Measurements from ENCODE around the gene EXD2.
"Not testable (repeated sequence)": the region's sequence is repeated elsewhere in the genome, so short reads cannot be mapped to it uniquely, and the experiment has no call there.

Gene EXD2

GRCh38 chr14:69252851-69253250, 61.6 kb downstream of the EXD2 start:
- DNase-seq (ENCODE audit: low read depth): no peak

DNA sequence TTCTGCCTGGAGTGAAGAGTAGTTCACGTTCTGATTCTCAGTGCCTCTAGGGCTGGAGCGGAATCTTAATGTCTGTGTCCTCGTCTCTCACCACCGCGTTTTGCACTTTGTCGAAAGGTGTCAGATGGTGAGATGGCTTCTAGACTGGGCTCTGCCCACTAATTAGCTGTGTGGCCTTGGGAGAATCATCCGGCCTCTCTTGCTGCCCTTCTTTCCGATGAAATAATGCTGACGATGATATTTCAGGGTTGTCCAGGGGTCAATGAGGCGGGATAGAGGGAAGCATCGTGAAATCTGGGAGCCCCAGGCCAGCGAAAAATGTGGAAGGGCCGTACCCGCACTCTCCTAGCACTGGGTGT, 67.8 kb downstream of the EXD2 start:
- no peak for DNase-seq (ENCODE audit: low read depth)

DNA sequence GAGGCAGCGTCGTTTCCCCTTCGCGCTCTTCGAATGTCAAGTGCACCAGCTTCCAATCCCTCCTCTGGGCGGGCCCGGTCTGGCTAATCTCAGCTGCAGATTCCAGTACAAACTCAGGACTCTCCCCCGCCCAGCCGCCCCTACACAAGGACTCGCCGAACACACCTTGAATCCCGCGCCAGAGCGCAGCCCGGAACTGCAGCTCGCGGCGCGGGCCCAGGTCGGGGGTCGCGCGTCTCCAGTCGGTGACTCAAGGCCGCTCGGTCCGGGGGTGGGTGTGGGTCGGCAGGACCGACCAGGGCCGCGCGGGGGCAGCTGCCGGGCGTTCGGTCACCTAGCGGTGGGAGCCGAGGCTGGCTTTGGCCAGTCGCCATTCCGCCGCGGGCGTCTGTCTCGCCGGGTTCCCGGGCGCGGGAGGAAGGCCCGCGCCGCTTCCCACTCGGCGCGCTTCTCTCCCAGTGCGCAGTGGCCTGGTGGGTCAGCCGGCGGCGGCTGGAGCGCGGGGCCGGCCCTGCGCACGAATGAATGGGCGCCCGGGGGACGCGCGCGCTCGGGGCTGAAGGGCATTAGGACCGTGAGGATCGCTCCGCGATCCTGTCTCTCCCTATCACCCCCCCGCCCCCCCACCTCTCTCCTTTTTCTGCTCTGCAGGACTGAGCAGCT, 68.4 kb downstream of the EXD2 start, which contains the start of gene GALNT16:
Gene GALNT16 (plus strand): TSS at position 632 of the 663 bp plus-strand sequence. CDS start 133 bp downstream, outside the sequence.
- DNase-seq (ENCODE audit: low read depth): no peak

DNA sequence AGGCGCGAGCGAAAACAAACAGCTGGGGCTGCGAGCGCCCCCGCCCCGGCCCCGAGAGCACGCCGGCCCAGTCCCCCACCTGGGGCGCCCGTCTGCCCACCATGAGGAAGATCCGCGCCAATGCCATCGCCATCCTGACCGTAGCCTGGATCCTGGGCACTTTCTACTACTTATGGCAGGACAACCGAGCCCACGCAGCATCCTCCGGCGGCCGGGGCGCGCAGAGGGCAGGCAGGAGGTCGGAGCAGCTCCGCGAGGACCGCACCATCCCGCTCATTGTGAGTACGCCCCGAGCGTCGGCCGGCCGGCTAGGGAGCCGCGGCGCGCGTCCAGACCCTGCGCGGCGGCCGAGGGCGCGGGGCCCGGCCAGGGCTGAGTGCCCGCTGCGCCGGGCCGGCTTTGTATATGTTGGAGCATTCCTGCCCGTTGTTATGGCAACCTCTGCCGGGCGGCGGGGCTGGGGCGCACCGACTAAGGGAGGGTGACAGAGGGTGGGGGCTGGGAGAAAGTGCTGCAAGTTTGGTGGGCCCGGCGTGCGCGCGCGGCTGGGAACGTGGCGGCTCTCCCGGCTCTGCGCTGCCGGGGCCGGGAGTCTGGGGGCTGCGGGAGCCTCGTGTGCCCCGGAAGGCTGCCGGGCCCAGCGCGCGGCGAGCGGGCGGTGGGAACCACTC, 69.0 kb downstream of the EXD2 start:
- no peak for DNase-seq (ENCODE audit: low read depth)

- no peak for DNase-seq (ENCODE audit: low read depth)
Observed at GRCh38 chr14:69260861-69261564, 69.7 kb downstream of the EXD2 start.

DNA sequence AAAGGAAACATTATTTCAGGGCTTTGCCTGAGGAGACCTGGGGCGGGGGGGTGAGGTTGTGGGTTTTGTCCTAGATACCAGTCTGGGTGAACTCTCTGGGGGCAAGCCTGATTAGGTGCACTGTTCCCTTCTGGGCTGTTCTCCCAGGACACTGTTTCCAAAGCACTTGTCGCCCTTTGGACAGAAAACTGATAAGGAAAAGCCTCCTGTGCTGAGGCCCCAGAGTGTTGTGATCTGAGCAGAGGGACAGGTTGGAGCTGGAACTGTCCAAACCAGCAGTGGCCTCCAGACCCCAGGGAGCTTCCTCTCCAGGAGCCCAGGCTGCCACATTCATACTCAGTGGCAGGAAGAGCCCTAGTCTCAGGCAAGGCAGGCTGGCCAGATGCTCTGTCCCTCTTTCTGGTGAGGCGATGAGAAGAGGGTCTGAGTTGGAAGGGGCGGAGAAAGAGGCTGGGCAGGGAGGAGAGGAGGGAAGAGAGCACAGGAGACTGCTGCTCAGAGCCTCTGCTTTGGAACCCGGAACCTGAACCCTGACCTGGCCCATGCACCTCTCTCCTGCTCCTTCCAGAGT, 70.5 kb downstream of the EXD2 start:
- no peak for DNase-seq (ENCODE audit: low read depth)

DNA sequence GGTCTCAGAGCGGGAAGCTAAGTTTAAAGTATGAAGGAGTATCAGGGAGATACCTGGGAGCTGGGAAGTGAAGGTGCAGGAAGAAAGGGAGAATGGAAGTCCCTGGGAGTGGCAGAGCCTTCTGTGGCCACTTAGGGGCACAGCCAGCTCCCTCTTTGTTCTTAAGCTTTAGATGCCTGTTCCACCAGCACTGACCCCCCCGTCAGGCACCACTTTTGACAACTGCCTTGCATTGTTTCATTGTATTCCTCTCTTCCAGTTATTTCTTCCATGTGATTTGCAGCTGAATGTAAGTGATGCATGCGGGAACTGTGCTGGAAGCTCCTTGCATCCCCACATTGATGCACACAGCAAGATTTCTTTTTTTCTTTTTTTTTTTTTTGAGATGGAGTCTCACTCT, 71.2 kb downstream of the EXD2 start:
- no peak for DNase-seq (ENCODE audit: low read depth)

GRCh38 chr14:69263364-69263763, 72.1 kb downstream of the EXD2 start:
- no peak for DNase-seq (ENCODE audit: low read depth)

DNA sequence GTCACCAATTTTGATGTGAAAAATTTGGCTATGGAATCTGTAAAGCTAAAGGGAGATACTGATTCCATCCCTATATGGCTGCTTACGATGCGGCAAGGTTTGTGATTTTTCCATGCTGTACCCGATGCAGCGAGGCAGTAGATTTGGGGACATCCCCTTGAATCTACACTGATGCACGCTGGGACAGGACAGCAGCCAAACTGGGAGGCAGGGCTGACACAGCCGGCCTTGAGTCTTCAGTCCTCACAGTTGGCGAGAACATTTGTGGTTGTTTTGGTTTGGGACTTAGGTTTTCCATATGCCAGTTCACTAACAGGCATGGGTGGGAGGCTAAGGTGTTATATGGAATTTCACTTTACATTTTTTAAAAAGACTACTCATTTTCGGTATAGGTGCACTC, 72.5 kb downstream of the EXD2 start:
- no peak for DNase-seq (ENCODE audit: low read depth)

DNA sequence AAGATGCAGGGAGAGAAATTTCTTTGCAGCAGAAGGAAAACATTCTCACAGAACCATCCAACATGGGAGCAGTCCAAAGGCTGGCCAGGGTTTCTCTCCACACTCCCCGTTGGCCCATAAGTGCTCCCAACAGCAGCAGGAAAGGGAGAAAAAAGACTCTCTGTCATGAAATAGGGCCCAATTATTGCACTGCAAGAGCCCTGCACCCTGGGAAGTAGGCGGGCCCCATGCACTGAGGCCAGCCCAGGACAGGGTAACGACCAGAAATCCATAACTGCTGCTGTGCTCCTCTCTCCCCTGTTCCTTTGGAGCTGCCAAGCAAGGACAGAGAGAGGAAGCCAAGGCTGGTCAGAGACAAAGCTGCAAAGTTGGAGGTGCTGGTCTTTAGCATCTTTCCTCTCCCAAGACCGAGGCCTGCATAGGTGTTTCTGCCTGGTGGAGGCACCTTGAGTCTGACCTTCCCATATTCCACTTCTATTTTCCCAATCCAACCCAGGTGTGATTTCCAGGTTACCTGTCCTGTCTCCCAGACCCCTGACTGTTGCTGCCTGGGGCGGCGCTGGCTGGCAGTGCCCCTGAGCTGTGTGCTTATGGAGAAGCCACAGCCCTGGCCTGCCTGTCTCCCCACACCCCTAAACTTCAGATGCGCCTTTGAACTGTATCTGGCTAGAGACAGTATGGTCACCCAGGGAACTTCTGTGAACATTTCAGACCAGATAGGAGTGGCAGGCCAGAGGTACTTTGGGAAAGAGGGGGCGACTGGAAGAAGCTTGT, 75.5 kb downstream of the EXD2 start:
- no peak for DNase-seq (ENCODE audit: low read depth)

DNA sequence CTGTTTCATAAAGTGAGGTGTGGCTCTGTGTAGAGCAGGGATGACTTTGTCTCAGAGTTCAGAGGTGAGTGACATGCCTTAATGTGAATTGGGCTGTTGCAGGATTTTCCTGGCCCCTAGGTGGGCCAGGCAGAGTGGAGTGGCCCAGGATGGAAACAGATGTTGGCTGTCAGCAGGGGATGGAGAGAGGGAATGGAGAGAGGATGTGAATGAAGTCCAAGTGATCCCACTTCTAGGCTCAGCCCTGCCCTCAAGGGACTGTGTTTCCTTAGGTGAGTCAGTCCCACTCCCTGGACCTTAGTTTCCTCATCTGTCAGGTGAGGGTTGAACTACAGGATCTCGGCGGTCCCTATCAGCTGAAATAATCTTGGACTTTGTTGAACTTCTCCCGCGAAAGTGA, 76.2 kb downstream of the EXD2 start:
- no peak for DNase-seq (ENCODE audit: low read depth)

GRCh38 chr14:69268223-69268622, 76.9 kb downstream of the EXD2 start:
- no peak for DNase-seq (ENCODE audit: low read depth)

- DNase-seq (ENCODE audit: low read depth): no peak
Observed at GRCh38 chr14:69268763-69269162, 77.5 kb downstream of the EXD2 start.

DNA sequence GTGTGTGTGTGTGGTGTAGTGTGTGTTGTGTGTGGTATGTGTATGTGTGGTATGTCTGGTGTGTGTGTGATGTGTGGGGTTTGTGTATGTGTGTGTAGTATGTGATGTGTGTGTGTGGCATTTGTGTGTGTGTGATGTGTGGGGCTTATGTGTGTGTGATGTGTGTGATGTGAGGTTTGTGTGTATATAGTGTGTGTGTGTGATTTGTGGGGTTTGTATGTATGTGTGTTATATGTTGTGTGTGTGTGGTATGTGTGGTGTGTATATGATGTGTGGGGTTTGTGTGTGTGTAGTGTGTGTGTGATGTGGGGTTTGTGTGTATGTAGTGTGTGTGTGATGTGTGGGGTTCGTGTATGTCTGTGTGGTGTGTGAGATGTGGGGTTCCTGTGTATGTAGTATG, 78.1 kb downstream of the EXD2 start:
- no peak for DNase-seq (ENCODE audit: low read depth)

GRCh38 chr14:69270097-69270496, 78.8 kb downstream of the EXD2 start:
- no peak for DNase-seq (ENCODE audit: low read depth)

GRCh38 chr14:69270795-69271708, 79.8 kb downstream of the EXD2 start:
- DNase-seq (ENCODE audit: low read depth): no peak

DNA sequence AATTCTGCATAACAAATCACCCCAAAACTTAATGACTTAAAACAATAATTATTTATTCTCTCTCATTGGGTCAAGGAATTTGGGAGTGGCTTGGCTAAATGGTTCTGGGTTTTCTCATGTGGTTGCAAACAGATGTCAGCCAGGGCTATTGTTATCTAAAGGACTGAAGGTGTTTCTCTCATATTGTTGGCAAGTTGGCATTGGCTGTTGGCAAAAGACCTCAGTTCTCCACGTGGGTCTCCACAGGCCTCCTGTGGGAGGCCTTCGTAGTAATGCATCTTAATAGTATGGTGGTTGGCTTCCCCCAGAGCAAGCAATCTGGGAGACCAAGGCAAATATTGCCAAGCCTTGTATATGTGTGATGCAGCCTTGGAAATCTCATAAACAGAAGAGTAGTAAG, 83.0 kb downstream of the EXD2 start:
- DNase-seq (ENCODE audit: low read depth): no peak

GRCh38 chr14:69275331-69275730, 84.0 kb downstream of the EXD2 start:
- DNase-seq (ENCODE audit: low read depth): no peak

DNA sequence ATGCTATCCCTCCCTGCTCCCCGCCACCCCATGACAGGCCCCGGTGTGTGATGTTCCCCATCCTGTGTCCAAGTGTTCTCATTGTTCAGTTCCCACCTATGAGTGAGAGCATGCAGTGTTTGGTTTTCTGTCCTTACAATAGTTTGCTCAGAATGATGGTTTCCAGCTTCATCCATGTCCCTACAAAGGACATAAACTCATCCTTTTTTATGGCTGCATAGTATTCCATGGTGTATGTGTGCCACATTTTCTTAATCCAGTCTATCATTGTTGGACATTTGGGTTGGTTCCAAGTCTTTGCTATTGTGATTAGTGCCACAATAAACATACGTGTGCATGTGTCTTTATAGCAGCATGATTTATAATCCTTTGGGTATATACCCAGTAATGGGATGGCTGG, 86.1 kb downstream of the EXD2 start:
- DNase-seq (ENCODE audit: low read depth): not testable (repeated sequence)

DNA sequence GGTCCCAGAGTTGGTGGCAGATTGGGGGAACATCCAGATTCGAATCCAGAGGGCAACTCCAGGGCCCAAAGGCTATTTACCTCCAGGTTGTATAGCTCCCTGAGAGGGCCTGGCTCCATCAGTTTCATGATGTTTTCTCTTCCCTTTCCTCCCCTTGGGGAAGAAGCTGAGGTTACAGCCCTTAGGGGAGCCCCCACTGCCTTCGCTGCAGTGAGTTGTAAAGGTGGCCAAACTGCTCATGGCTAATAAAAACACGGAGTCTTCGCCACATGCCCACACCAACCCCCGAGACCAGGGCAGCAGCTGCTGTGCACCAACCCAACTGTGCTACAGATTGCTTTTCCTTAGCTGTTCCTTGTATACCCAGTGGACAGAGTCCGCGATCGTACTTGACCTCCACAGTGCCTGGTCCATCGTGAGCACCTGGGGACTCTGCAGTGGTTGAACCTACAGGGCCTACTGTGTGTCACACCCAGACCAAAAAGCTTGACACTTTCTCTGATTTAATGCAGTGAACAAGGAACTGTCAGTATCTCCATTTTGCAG, 89.5 kb downstream of the EXD2 start:
- DNase-seq (ENCODE audit: low read depth): no peak

All from stimulated activated CD8-positive, alpha-beta memory T cell treated with anti-CD3 and anti-CD28 coated beads, Interleukin-12 subunit alpha, Interleukin-12 subunit beta, amount 100 ng/mL, for 1 hour (primary cell).